ENCODE measurements around the gene ARPC1A. TPM values are rescaled to one million over a fixed set of nuclear protein-coding genes. Genes with fewer than 3 reads are reported as not detected.

The ARPC1A gene
- polyA plus RNA-seq, 1 of the 3 experiments (the other 2 are of a cell fraction), result 306 TPM

- Histone ChIP-seq H4K20me1 (ENCODE audit: insufficient read depth) (peaks cover 58% of the 10 kb centered on the region), H3K9me2 (no peaks in the 10 kb centered on the region), H3K27me3 (ENCODE audit: insufficient read depth) (no peaks in the 10 kb centered on the region), H2AFZ (ENCODE audit: low read depth) (no peak overlapping the region), H3K4me1 (ENCODE audit: control insufficient read depth in 1 of 2, insufficient read depth in 2 of 2, low read depth in 1 of 2, low read length in 1 of 2) (peaks cover 15 to 28% of the 10 kb centered on the region in 2 experiments), H3F3A (replicated peaks; ENCODE audit: insufficient read depth) (peaks cover 12% of the 10 kb centered on the region), H3K4me2 (peak overlapping the region; percentile 91), H3K9me3 (no peaks in the 10 kb centered on the region), H3K79me2 (ENCODE audit: insufficient read depth) (peaks cover 100% of the 10 kb centered on the region), H3K36me3 (replicated peaks in 1 of 2; ENCODE audit: control insufficient read depth in 1 of 2, insufficient read depth in 2 of 2, low read length in 1 of 2) (peaks cover 43 to 49% of the 10 kb centered on the region in 2 experiments), H3K4me3 (ENCODE audit: low read depth in 2 of 2, low read length in 1 of 2) (peak overlapping the region; percentile 85 to 97), H3K9ac (peak overlapping the region; percentile 96), H3K27ac (ENCODE audit: low read depth in 2 of 2, low read length in 1 of 2) (peak overlapping the region; percentile 98 to 99)
- 0% methylated on average over 14 of the region's 28 CpGs for WGBS (ENCODE audit: low lambda C conversion rate)
- ChIA-PET CTCF (interaction anchor here (0.7 to 3.5 kb wide), 8 partner anchors 8 to 66 kb away, joined by 3 to 16 read pairs (median 4); no protein-coding TSS in a partner anchor), POLR2A (interaction anchor here (0.6 to 5.2 kb wide), 15 partner anchors 11 to 1020 kb away, joined by 3 to 102 read pairs (median 4); partner anchors contain the start of genes AP4M1, CPSF4, FAM200A and PTCD1)
- peak; percentile 66 for DNase-seq
- TF ChIP-seq IRF3 (IDR thresholded peaks at IDR 0.05; ENCODE audit: low read depth, low read length), result no peak
- no peak for TF ChIP-seq ELF1 (IDR thresholded peaks at IDR 0.05)
- 0 out of 2 replicates have a peak, but pooled peaks have one; percentile 9 for TF ChIP-seq RFX5 (IDR thresholded peaks at IDR 0.05; ENCODE audit: low read length)
- no peak for TF ChIP-seq FOXJ3 (CRISPR knock-in tag; IDR thresholded peaks at IDR 0.05)
- TF ChIP-seq MAX (IDR thresholded peaks at IDR 0.05; ENCODE audit: low read depth), result peak; percentile 89
- TF ChIP-seq YY1 (IDR thresholded peaks at IDR 0.05; ENCODE audit: low read depth), result no peak
- no peak for TF ChIP-seq EZH2phosphoT487 (IDR thresholded peaks at IDR 0.05; ENCODE audit: borderline replicate concordance, low read depth)
- peak; percentile 50; the same call in 1 of the 2 replicates for TF ChIP-seq FOSL2 (IDR thresholded peaks at IDR 0.05; ENCODE audit: borderline replicate concordance, low read depth)
- no peak for TF ChIP-seq CTCF (IDR thresholded peaks at IDR 0.05)
- TF ChIP-seq MEF2A (IDR thresholded peaks at IDR 0.05; ENCODE audit: borderline replicate concordance, low read depth), result no peak
- TF ChIP-seq MXI1 (IDR thresholded peaks at IDR 0.05; ENCODE audit: low read depth, low read length), result peak; percentile 96
- TF ChIP-seq REST (IDR thresholded peaks at IDR 0.05; ENCODE audit: low read depth, low read length), result no peak
- no peak for TF ChIP-seq RAD21 (IDR thresholded peaks at IDR 0.05; ENCODE audit: low read length)
- no peak for TF ChIP-seq PBX3 (IDR thresholded peaks at IDR 0.05)
- 0 out of 2 replicates have a peak, but pooled peaks have one; percentile 8 for TF ChIP-seq ZBTB33 (IDR thresholded peaks at IDR 0.05; ENCODE audit: borderline replicate concordance, low read depth)
- TF ChIP-seq SIN3A (IDR thresholded peaks at IDR 0.05; ENCODE audit: borderline replicate concordance, low read depth, low read length), result peak; percentile 50; the same call in 1 of the 2 replicates
- TF ChIP-seq TEAD4 (IDR thresholded peaks at IDR 0.05; ENCODE audit: borderline replicate concordance, insufficient read depth), result no peak
- no peak for TF ChIP-seq GATA2 (CRISPR knock-in tag; IDR thresholded peaks at IDR 0.05)
- TF ChIP-seq RCOR1 (IDR thresholded peaks at IDR 0.05; ENCODE audit: low read length), result no peak
- TF ChIP-seq RXRA (IDR thresholded peaks at IDR 0.05; ENCODE audit: borderline replicate concordance, low read depth), result no peak
- TF ChIP-seq GABPA (IDR thresholded peaks at IDR 0.05; ENCODE audit: low read depth), result no peak
- no peak; the same call in 1 of the 2 replicates for TF ChIP-seq POLR2AphosphoS5 (IDR thresholded peaks at IDR 0.05; ENCODE audit: low read depth, low read length)
- no peak for TF ChIP-seq JUND (IDR thresholded peaks at IDR 0.05)
- no peak for TF ChIP-seq NRF1 (IDR thresholded peaks at IDR 0.05; ENCODE audit: low read depth, low read length)
Observed at GRCh38 chr7:99407872-99408378, 82.2 kb downstream of the ARPC1A start.

Data from SK-N-SH (cell line).